HepG2 (cell line): Measurements from ENCODE around the gene ADAM15. TPM values are rescaled to one million over a fixed set of nuclear protein-coding genes. Genes with fewer than 3 reads are reported as not detected.
A peak's percentile ranks its signal among the peaks of the same experiment; 100 is the strongest.

ENCODE experiments used
- HNRNPK ChIP-seq: fragments of 200-400 bp; formaldehyde crosslinking; IDR thresholded peaks from 2 replicates; pipeline ENCODE4 v1.6.1; 2018; ENCODE audit warnings: low read length, low read depth, moderate library complexity, mild to moderate bottlenecking; ENCODE audit not compliant: poor library complexity, severe bottlenecking
- HNRNPL ChIP-seq: fragments of 200-400 bp; formaldehyde crosslinking; IDR thresholded peaks from 2 replicates; pipeline ENCODE4 v1.6.1; 2017; ENCODE audit warnings: mild to moderate bottlenecking, low read depth, low read length
- KLF15 ChIP-seq: sonication (generic); formaldehyde crosslinking; IDR thresholded peaks from 2 replicates; pipeline ENCODE4 v1.8.1; 2023; ENCODE audit warnings: borderline replicate concordance, mild to moderate bottlenecking, inconsistent platforms, missing genetic modification reagents, mixed read lengths
- MLX ChIP-seq: IDR thresholded peaks from 2 replicates; pipeline ENCODE4 v1.6.1; 2016
- MTA1 ChIP-seq: sonication (generic); formaldehyde crosslinking; IDR thresholded peaks from 2 replicates; pipeline ENCODE4 v1.4.0; 2020; ENCODE audit warnings: missing genetic modification reagents, mild to moderate bottlenecking, borderline replicate concordance
- PITX1 ChIP-seq: sonication (generic); formaldehyde crosslinking; IDR thresholded peaks from 2 replicates; pipeline ENCODE4 v1.5.1; 2020; ENCODE audit warnings: mild to moderate bottlenecking, missing genetic modification reagents
- POLR2A ChIP-seq, 2 experiments: IDR thresholded peaks; 2 replicates each; pipeline ENCODE4 v1.6.1; 2011; ENCODE audit warnings: low read depth in 2 of 2, low read length in 2 of 2, mild to moderate bottlenecking in 1 of 2, moderate library complexity in 1 of 2; ENCODE audit not compliant: insufficient read depth in 1 of 2
- RBAK ChIP-seq: sonication (generic); formaldehyde crosslinking; IDR thresholded peaks from 2 replicates; pipeline ENCODE4 v1.5.1; 2020; ENCODE audit warnings: mild to moderate bottlenecking, missing genetic modification reagents
- RNF2 ChIP-seq: fragments of 450-650 bp; conservative IDR thresholded peaks from 2 replicates; pipeline ENCODE4 v1.6.1; 2016; ENCODE audit warnings: low read depth
- SNAPC2 ChIP-seq: sonication (generic); formaldehyde crosslinking; IDR thresholded peaks from 2 replicates; pipeline ENCODE4 v1.8.1; 2022; ENCODE audit warnings: mild to moderate bottlenecking, missing genetic modification reagents
- SSRP1 ChIP-seq: IDR thresholded peaks from 2 replicates; pipeline ENCODE4 v1.6.1; 2016; ENCODE audit warnings: control low read depth
- SUZ12 ChIP-seq: fragments of 150-350 bp; IDR thresholded peaks from 2 replicates; pipeline ENCODE4 v1.6.1; 2014; ENCODE audit warnings: low read depth, low read length
- ZIK1 ChIP-seq: sonication (generic); formaldehyde crosslinking; IDR thresholded peaks from 2 replicates; pipeline ENCODE4 v1.5.0; 2020; ENCODE audit warnings: mild to moderate bottlenecking, low read depth, missing genetic modification reagents, borderline replicate concordance
- ZNF260 ChIP-seq: sonication (generic); formaldehyde crosslinking; IDR thresholded peaks from 2 replicates; pipeline ENCODE4 v1.4.0; 2020; ENCODE audit warnings: missing genetic modification reagents, low read depth, mild to moderate bottlenecking, borderline replicate concordance
- ZNF282 ChIP-seq: fragments of 450-650 bp; IDR thresholded peaks from 2 replicates; pipeline ENCODE4 v1.6.1; 2018; ENCODE audit not compliant: partially characterized antibody
- ZNF34 ChIP-seq: sonication (generic); formaldehyde crosslinking; IDR thresholded peaks from 2 replicates; pipeline ENCODE4 v1.4.0; 2020; ENCODE audit warnings: mild to moderate bottlenecking, missing genetic modification reagents, borderline replicate concordance
- ZNF343 ChIP-seq: sonication (generic); formaldehyde crosslinking; IDR thresholded peaks from 2 replicates; pipeline ENCODE4 v1.4.0; 2020; ENCODE audit warnings: mild to moderate bottlenecking, missing genetic modification reagents
- ZNF552 ChIP-seq: sonication (generic); formaldehyde crosslinking; IDR thresholded peaks from 2 replicates; pipeline ENCODE4 v1.9.0; 2022; ENCODE audit warnings: missing genetic modification reagents, mild to moderate bottlenecking, borderline replicate concordance
- ZNF674 ChIP-seq: sonication (generic); formaldehyde crosslinking; IDR thresholded peaks from 2 replicates; pipeline ENCODE4 v1.5.0; 2020; ENCODE audit warnings: low read depth, mild to moderate bottlenecking, missing genetic modification reagents
- ZNF766 ChIP-seq: sonication (generic); formaldehyde crosslinking; IDR thresholded peaks from 2 replicates; pipeline ENCODE4 v1.5.0; 2020; ENCODE audit warnings: missing genetic modification reagents, borderline replicate concordance
- polyA plus RNA-seq, 8 experiments: library from polyadenylated mRNA; depleted of rRNA in 3 of 8; stranded (reverse) in 7 of 8; unstranded in 1 of 8; fragments of >200 nt; fragmentation: Illumina TruSeq in 4 of 8; extraction: Trizol in 4 of 8; gene quantifications; 2 replicates each; pipeline versions ENCODE4 v1.2.1 to v1.2.3, GENCODE V29; 2011 to 2016; ENCODE audit warnings: low read depth in 4 of 8, missing spikeins in 1 of 8, mixed read lengths in 1 of 8; ENCODE audit not compliant: insufficient read depth in 1 of 8
- total RNA-seq, 5 experiments: library from RNA; depleted of rRNA; stranded (reverse); fragments of >200 nt; fragmentation: Illumina TruSeq; extraction: Trizol; gene quantifications; 2 replicates each; pipeline ENCODE4 v1.2.3, GENCODE V29; 2016; ENCODE audit warnings: low read depth in 1 of 5
- TF ChIP-seq, protein P1 (sequence below): sonication (generic); formaldehyde crosslinking; conservative IDR thresholded peaks from 2 replicates; pipeline ENCODE4 v1.8.0; 2022; ENCODE audit warnings: mild to moderate bottlenecking, moderate library complexity, missing genetic modification reagents
- TF ChIP-seq, protein P2 (sequence below): sonication (generic); formaldehyde crosslinking; IDR thresholded peaks from 2 replicates; pipeline ENCODE4 v1.5.0; 2020; ENCODE audit warnings: missing genetic modification reagents
- TF ChIP-seq, protein P3 (sequence below): sonication (generic); formaldehyde crosslinking; IDR thresholded peaks from 2 replicates; pipeline ENCODE4 v1.4.0; 2020; ENCODE audit warnings: missing genetic modification reagents, borderline replicate concordance

The ADAM15 gene
- total and polyA plus RNA-seq, 2 of the 13 experiments (the other 11 are each of a cell fraction or from before 2014, with no cell fraction given): 17.9 to 25.6 TPM

- TF ChIP-seq, protein P1, sequence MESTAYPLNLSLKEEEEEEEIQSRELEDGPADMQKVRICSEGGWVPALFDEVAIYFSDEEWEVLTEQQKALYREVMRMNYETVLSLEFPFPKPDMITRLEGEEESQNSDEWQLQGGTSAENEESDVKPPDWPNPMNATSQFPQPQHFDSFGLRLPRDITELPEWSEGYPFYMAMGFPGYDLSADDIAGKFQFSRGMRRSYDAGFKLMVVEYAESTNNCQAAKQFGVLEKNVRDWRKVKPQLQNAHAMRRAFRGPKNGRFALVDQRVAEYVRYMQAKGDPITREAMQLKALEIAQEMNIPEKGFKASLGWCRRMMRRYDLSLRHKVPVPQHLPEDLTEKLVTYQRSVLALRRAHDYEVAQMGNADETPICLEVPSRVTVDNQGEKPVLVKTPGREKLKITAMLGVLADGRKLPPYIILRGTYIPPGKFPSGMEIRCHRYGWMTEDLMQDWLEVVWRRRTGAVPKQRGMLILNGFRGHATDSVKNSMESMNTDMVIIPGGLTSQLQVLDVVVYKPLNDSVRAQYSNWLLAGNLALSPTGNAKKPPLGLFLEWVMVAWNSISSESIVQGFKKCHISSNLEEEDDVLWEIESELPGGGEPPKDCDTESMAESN: peak; percentile 87
- TF ChIP-seq KLF15 (CRISPR knock-in tag) (no peak), POLR2A (IDR thresholded peaks at IDR 0.05; ENCODE audit: insufficient read depth in 1 of 2, low read depth in 2 of 2, low read length in 2 of 2) (no peak), MTA1 (CRISPR knock-in tag) (peak; percentile 96), RNF2 (peak; percentile 52; the same call in 1 of the 2 replicates), ZNF34 (CRISPR knock-in tag) (no peak), PITX1 (CRISPR knock-in tag) (peak; percentile 90), SSRP1 (no peak), HNRNPK (no peak), ZNF260 (CRISPR knock-in tag) (no peak), SUZ12 (no peak), ZNF674 (CRISPR knock-in tag) (no peak), ZNF282 (no peak), MLX (CRISPR knock-in tag) (0 out of 2 replicates have a peak, but pooled peaks have one; percentile 64), ZIK1 (CRISPR knock-in tag) (no peak; the same call in 1 of the 2 replicates), HNRNPL (0 out of 2 replicates have a peak, but pooled peaks have one; percentile 24), RBAK (no peak), ZNF766 (CRISPR knock-in tag) (0 out of 2 replicates have a peak, but pooled peaks have one; percentile 58), ZNF552 (CRISPR knock-in tag) (0 out of 2 replicates have a peak, but pooled peaks have one; percentile 22), SNAPC2 (CRISPR knock-in tag) (no peak; the same call in 1 of the 2 replicates), ZNF343 (CRISPR knock-in tag) (no peak)
- TF ChIP-seq, protein P2, sequence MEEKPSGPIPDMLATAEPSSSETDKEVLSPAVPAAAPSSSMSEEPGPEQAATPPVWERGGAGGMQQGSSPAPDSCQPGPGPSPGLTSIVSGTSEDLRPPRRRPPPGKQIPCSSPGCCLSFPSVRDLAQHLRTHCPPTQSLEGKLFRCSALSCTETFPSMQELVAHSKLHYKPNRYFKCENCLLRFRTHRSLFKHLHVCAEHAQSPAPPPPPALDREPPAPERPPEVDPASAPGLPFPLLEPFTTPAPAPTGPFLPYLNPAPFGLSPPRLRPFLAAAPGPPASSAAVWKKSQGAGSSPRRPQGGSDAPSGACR (CRISPR knock-in tag): peak; percentile 93; the same call in 1 of the 2 replicates
- TF ChIP-seq, protein P3, sequence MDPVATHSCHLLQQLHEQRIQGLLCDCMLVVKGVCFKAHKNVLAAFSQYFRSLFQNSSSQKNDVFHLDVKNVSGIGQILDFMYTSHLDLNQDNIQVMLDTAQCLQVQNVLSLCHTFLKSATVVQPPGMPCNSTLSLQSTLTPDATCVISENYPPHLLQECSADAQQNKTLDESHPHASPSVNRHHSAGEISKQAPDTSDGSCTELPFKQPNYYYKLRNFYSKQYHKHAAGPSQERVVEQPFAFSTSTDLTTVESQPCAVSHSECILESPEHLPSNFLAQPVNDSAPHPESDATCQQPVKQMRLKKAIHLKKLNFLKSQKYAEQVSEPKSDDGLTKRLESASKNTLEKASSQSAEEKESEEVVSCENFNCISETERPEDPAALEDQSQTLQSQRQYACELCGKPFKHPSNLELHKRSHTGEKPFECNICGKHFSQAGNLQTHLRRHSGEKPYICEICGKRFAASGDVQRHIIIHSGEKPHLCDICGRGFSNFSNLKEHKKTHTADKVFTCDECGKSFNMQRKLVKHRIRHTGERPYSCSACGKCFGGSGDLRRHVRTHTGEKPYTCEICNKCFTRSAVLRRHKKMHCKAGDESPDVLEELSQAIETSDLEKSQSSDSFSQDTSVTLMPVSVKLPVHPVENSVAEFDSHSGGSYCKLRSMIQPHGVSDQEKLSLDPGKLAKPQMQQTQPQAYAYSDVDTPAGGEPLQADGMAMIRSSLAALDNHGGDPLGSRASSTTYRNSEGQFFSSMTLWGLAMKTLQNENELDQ (CRISPR knock-in tag): no peak
Observed at GRCh38 chr1:155091071-155092051, 40.2 kb downstream of the ADAM15 start (continued).
